K562 (cell line): Measurements from ENCODE around the gene COLQ. TPM values are rescaled to one million over a fixed set of nuclear protein-coding genes. Genes with fewer than 3 reads are reported as not detected.

ENCODE experiments used
- ATAC-seq: fragments of 200-7000 bp; cut with Tn5 transposase; 3 replicates; pipeline ENCODE4 v1.9.1; 2020; ENCODE audit warnings: moderate library complexity
- BruUV-seq: library from RNA; stranded (reverse); fragments of 400-500 nt; replicated peaks from 2 replicates; lab custom pipeline; 2021; lab: Mats Ljungman, UMichigan
- CTCF ChIA-PET: fragments of 300-600 bp; formaldehyde crosslinking; extraction: SDS; loops from one replicate; lab custom pipeline; 2021; ENCODE audit warnings: low intra/inter-chr PET ratio; lab: Yijun Ruan, JAX
- POLR2A ChIA-PET: fragments of 300-600, 350-650 bp; sonication (Branson Sonifier 250); formaldehyde crosslinking; extraction: SDS; loops from one replicate; lab custom pipeline; 2021; ENCODE audit warnings: antibody characterized with exemption, inconsistent platforms; lab: Yijun Ruan, JAX
- DNase-seq, 4 experiments: peaks; one replicate each; pipeline versions ENCODE4 v3.0.0 to v3.0.0-alpha.2; 2011 to 2018; ENCODE audit warnings: low spot score in 3 of 4, mixed read lengths in 3 of 4; ENCODE audit errors: extremely low read depth in 1 of 4
- FAIRE-seq: peaks from 2 replicates; lab custom pipeline; 2011; peaks lifted over from hg19 to GRCh38; lab: Jason Lieb, UNC
- H2AFZ ChIP-seq: 2 replicates; pipeline ENCODE4 v1.6.0; 2011; ENCODE audit warnings: low read depth, low read length, control low read depth, inconsistent platforms
- H3K27ac ChIP-seq: fragments of 200-600 bp; 3 replicates; pipeline ENCODE4 v1.8.0; 2011; ENCODE audit warnings: low read depth, mild to moderate bottlenecking, control low read depth, inconsistent platforms, low read length, moderate library complexity, mixed read lengths; ENCODE audit errors: extremely low read depth
- H3K27me3 ChIP-seq, 2 experiments: fragments of 300-600 bp in 1 of 2; 2 replicates in 1 of 2; 3 replicates in 1 of 2; pipeline versions ENCODE4 v1.6.0 to v1.8.0; 2011; ENCODE audit warnings: inconsistent platforms in 2 of 2, low read length in 2 of 2, mild to moderate bottlenecking in 1 of 2, mixed read lengths in 1 of 2, moderate library complexity in 1 of 2; ENCODE audit not compliant: control insufficient read depth in 2 of 2, insufficient read depth in 2 of 2
- H3K36me3 ChIP-seq: fragments of 300-600 bp; 3 replicates; pipeline ENCODE4 v1.8.0; 2011; ENCODE audit warnings: mild to moderate bottlenecking, low read length, inconsistent platforms; ENCODE audit not compliant: control insufficient read depth, insufficient read depth
- H3K4me1 ChIP-seq, 2 experiments: fragments of 200-600 bp in 1 of 2; replicated peaks in 1 of 2; 2 replicates in 1 of 2; 3 replicates in 1 of 2; pipeline versions ENCODE4 v1.5.1 to v1.8.0; 2011; ENCODE audit warnings: inconsistent platforms in 2 of 2, low read length in 2 of 2, mild to moderate bottlenecking in 1 of 2, mixed read lengths in 1 of 2, moderate library complexity in 1 of 2; ENCODE audit not compliant: control insufficient read depth in 2 of 2, insufficient read depth in 2 of 2
- H3K4me2 ChIP-seq: 2 replicates; pipeline ENCODE4 v1.6.1; 2011; ENCODE audit warnings: low read length, control low read depth, inconsistent platforms, mixed read lengths; ENCODE audit not compliant: insufficient read depth
- H3K4me3 ChIP-seq: fragments of 200-600 bp; sonication (generic), shearing (Covaris generic); 2 replicates; pipeline ENCODE4 v1.5.1; 2016; ENCODE audit warnings: control low read depth, inconsistent platforms
- H3K79me2 ChIP-seq: fragments of 200-600 bp; 3 replicates; pipeline ENCODE4 v1.8.0; 2011; ENCODE audit warnings: low read length, inconsistent platforms; ENCODE audit not compliant: control insufficient read depth, insufficient read depth
- H3K9ac ChIP-seq, 2 experiments: 2 replicates each; pipeline versions ENCODE4 v1.6.0 to v1.6.1; 2011; ENCODE audit warnings: low read depth in 2 of 2, low read length in 2 of 2, control low read depth in 1 of 2, inconsistent platforms in 1 of 2, mild to moderate bottlenecking in 1 of 2, mixed read lengths in 1 of 2; ENCODE audit not compliant: insufficient read depth in 1 of 2
- H3K9me1 ChIP-seq: one replicate; pipeline ENCODE4 v1.6.0; 2011; ENCODE audit warnings: inconsistent platforms, mild to moderate bottlenecking, low read length, moderate library complexity; ENCODE audit not compliant: control insufficient read depth, insufficient read depth
- H3K9me3 ChIP-seq: replicated peaks from 2 replicates; pipeline ENCODE4 v1.5.1; 2011; ENCODE audit warnings: low read depth, low read length, inconsistent platforms; ENCODE audit not compliant: control insufficient read depth, insufficient read depth
- H4K20me1 ChIP-seq: replicated peaks from 2 replicates; pipeline ENCODE4 v1.6.1; 2011; ENCODE audit warnings: low read length, inconsistent platforms, mixed read lengths; ENCODE audit not compliant: control insufficient read depth, insufficient read depth
- ARNT ChIP-seq, 2 experiments: fragments of 450-650 bp; IDR thresholded peaks; 2 replicates each; pipeline ENCODE4 v1.6.1; 2016; ENCODE audit warnings: mild to moderate bottlenecking in 1 of 2
- CHAMP1 ChIP-seq: fragments of 450-650 bp; IDR thresholded peaks from 2 replicates; pipeline ENCODE4 v1.6.1; 2016; ENCODE audit warnings: mild to moderate bottlenecking
- FIP1L1 ChIP-seq: fragments of 200-400 bp; formaldehyde crosslinking; IDR thresholded peaks from 2 replicates; pipeline ENCODE4 v1.6.1; 2018; ENCODE audit warnings: mild to moderate bottlenecking, low read depth, low read length; ENCODE audit not compliant: poor library complexity, severe bottlenecking
- MYBL2 ChIP-seq, 2 experiments: fragments of 450-650 bp in 1 of 2; sonication (generic) in 1 of 2; formaldehyde crosslinking in 1 of 2; IDR thresholded peaks; 2 replicates each; pipeline versions ENCODE4 v1.6.1 to v1.8.1; 2017 to 2022; ENCODE audit warnings: borderline replicate concordance in 1 of 2, inconsistent platforms in 1 of 2, low read depth in 1 of 2, mild to moderate bottlenecking in 1 of 2, missing genetic modification reagents in 1 of 2, moderate library complexity in 1 of 2
- SMAD3 ChIP-seq: fragments of 450-650 bp; formaldehyde crosslinking; conservative IDR thresholded peaks from 2 replicates; pipeline ENCODE4 v1.4.0; 2020; ENCODE audit warnings: mild to moderate bottlenecking
- SMARCA5 ChIP-seq: fragments of 450-650 bp; IDR thresholded peaks from 2 replicates; pipeline ENCODE4 v1.6.1; 2016
- TAL1 ChIP-seq: fragments of 450-650 bp; IDR thresholded peaks from 2 replicates; pipeline ENCODE4 v1.6.1; 2016; ENCODE audit warnings: mild to moderate bottlenecking
- ZFP1 ChIP-seq: fragments of 450-650 bp; formaldehyde crosslinking; IDR thresholded peaks from 2 replicates; pipeline ENCODE4 v1.4.0; 2020; ENCODE audit warnings: mild to moderate bottlenecking, mixed read lengths
- ZNF830 ChIP-seq: fragments of 250-450 bp; sonication (Bioruptor Pico); IDR thresholded peaks from 2 replicates; pipeline ENCODE4 v1.5.0; 2021; ENCODE audit warnings: mild to moderate bottlenecking
- WGBS: fragments of 100-300 bp; shearing (Covaris generic); methylation state at CpG from one replicate; pipeline ENCODE4 v1.1.6; 2016; ENCODE audit warnings: low coverage, mixed read lengths; ENCODE audit not compliant: insufficient coverage; ENCODE audit errors: missing lambda C conversion rate; 5-methylcytosine and 5-hydroxymethylcytosine counted together
- in situ Hi-C: fragments of 300-500 bp; cut with MboI; formaldehyde crosslinking; loops from 4 replicates; pipeline ENCODE4 v1.15.0; 2018; ENCODE audit warnings: inconsistent platforms, mixed read lengths
- intact Hi-C: fragments of 100-400 bp; cut with micrococcal nuclease; formaldehyde crosslinking; loops from 2 replicates; pipeline ENCODE4 v1.14.2; 2022
- polyA plus RNA-seq, 8 experiments: library from polyadenylated mRNA; depleted of rRNA in 4 of 8; stranded (reverse) in 5 of 8; unstranded in 3 of 8; fragments of >200 nt; fragmentation: Nextera tagmentation in 2 of 8; fragmentation: Illumina TruSeq in 1 of 8; extraction: Ambion mirVana in 2 of 8; extraction: Trizol in 1 of 8; gene quantifications; 2 replicates each; pipeline versions ENCODE4 v1.2.1 to v1.2.3, GENCODE V29; 2011 to 2014; ENCODE audit warnings: inconsistent platforms in 1 of 8, missing spikeins in 1 of 8
- total RNA-seq, 7 experiments: library from RNA; depleted of rRNA in 6 of 7; stranded (reverse); fragments of >200 nt in 6 of 7; fragmentation: Illumina TruSeq in 2 of 7; extraction: Trizol in 2 of 7; gene quantifications; 2 replicates each; pipeline versions ENCODE4 v1.2.1 to v1.2.3, GENCODE V29; 2011 to 2021; ENCODE audit warnings: low replicate concordance in 1 of 7
- TF ChIP-seq, protein P1 (sequence below): fragments of 250-450 bp; sonication (Bioruptor Pico); IDR thresholded peaks from 2 replicates; pipeline ENCODE4 v1.4.0; 2020
- TF ChIP-seq, protein P2 (sequence below), 2 experiments: fragments of 450-650 bp in 1 of 2; sonication (generic) in 1 of 2; formaldehyde crosslinking in 1 of 2; IDR thresholded peaks in 1 of 2; conservative IDR thresholded peaks in 1 of 2; 2 replicates each; pipeline versions ENCODE4 v1.6.1 to v1.8.1; 2016 to 2023; ENCODE audit warnings: mild to moderate bottlenecking in 2 of 2, moderate library complexity in 2 of 2, inconsistent platforms in 1 of 2, missing genetic modification reagents in 1 of 2

The COLQ gene
- total and polyA plus RNA-seq, 9 of the 15 experiments (the other 6 are each of a cell fraction or from before 2014, with no cell fraction given), result 0.04 to 0.36 (median 0.27) TPM; not detected in 4

DNA sequence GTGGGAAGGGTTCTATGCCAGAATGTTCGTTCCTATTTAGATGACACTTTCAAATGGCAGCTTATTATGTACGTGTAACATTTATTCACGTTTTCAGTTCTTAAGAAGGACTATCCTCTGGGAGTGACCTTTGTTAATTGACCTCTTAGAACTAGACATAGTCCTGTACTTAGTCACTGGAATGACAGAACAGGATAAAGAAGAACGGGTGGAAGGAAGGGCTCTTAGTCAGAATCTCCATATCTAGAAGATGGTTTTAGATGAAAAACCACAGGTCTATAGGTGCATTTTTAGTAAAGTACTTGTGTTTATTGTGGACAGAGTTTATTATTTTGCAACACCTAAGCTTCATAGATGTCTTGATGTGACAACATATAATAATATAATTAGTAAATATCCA is 100.6 kb downstream of the COLQ start:
- no peak overlapping the region for H3K4me2 ChIP-seq
- BruUV-seq, result no TSS peak
- WGBS, result 60% methylated on average over 4 of the region's 4 CpGs
- H3K79me2 ChIP-seq, result no peaks in the 10 kb centered on the region
- in situ Hi-C loops, result no loop called here
- H3K27ac ChIP-seq, result no peak overlapping the region
- no peaks in the 10 kb centered on the region for H3K27me3 ChIP-seq
- intact Hi-C loops, result no loop called here
- no peak for FAIRE-seq
- H3K4me1 ChIP-seq, result no peaks in the 10 kb centered on the region
- H3K9me3 ChIP-seq, result no peaks in the 10 kb centered on the region
- DNase-seq, result no peak
- no peak overlapping the region for H3K9ac ChIP-seq
- no peak for ATAC-seq
- H3K4me3 ChIP-seq, result no peak overlapping the region
- peaks cover 41% of the 10 kb centered on the region for H3K36me3 ChIP-seq
- H3K9me1 ChIP-seq, result no peaks in the 10 kb centered on the region
- H2AFZ ChIP-seq, result no peak overlapping the region
- CTCF ChIA-PET, result no interaction called here
- no peaks in the 10 kb centered on the region for H4K20me1 ChIP-seq
- POLR2A ChIA-PET, result interaction anchor here (1.2 kb wide), 1 partner anchor 46 kb away, joined by 4 read pairs; no protein-coding TSS in a partner anchor
- TF ChIP-seq ZNF830 (CRISPR knock-in tag) (no peak), ARNT (IDR thresholded peaks at IDR 0.05) (no peak), SMAD3 (CRISPR knock-in tag) (no peak), CHAMP1 (no peak), FIP1L1 (no peak), TAL1 (no peak), ZFP1 (CRISPR knock-in tag) (no peak), MYBL2 (IDR thresholded peaks at IDR 0.05; ENCODE audit: low read depth) (no peak), MYBL2 (CRISPR knock-in tag; IDR thresholded peaks at IDR 0.05; ENCODE audit: borderline replicate concordance) (no peak), SMARCA5 (no peak)
- TF ChIP-seq, protein P1, sequence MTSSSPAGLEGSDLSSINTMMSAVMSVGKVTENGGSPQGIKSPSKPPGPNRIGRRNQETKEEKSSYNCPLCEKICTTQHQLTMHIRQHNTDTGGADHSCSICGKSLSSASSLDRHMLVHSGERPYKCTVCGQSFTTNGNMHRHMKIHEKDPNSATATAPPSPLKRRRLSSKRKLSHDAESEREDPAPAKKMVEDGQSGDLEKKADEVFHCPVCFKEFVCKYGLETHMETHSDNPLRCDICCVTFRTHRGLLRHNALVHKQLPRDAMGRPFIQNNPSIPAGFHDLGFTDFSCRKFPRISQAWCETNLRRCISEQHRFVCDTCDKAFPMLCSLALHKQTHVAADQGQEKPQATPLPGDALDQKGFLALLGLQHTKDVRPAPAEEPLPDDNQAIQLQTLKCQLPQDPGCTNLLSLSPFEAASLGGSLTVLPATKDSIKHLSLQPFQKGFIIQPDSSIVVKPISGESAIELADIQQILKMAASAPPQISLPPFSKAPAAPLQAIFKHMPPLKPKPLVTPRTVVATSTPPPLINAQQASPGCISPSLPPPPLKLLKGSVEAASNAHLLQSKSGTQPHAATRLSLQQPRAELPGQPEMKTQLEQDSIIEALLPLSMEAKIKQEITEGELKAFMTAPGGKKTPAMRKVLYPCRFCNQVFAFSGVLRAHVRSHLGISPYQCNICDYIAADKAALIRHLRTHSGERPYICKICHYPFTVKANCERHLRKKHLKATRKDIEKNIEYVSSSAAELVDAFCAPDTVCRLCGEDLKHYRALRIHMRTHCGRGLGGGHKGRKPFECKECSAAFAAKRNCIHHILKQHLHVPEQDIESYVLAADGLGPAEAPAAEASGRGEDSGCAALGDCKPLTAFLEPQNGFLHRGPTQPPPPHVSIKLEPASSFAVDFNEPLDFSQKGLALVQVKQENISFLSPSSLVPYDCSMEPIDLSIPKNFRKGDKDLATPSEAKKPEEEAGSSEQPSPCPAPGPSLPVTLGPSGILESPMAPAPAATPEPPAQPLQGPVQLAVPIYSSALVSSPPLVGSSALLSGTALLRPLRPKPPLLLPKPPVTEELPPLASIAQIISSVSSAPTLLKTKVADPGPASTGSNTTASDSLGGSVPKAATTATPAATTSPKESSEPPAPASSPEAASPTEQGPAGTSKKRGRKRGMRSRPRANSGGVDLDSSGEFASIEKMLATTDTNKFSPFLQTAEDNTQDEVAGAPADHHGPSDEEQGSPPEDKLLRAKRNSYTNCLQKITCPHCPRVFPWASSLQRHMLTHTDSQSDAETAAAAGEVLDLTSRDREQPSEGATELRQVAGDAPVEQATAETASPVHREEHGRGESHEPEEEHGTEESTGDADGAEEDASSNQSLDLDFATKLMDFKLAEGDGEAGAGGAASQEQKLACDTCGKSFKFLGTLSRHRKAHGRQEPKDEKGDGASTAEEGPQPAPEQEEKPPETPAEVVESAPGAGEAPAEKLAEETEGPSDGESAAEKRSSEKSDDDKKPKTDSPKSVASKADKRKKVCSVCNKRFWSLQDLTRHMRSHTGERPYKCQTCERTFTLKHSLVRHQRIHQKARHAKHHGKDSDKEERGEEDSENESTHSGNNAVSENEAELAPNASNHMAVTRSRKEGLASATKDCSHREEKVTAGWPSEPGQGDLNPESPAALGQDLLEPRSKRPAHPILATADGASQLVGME (CRISPR knock-in tag), result no peak
- TF ChIP-seq, protein P2, sequence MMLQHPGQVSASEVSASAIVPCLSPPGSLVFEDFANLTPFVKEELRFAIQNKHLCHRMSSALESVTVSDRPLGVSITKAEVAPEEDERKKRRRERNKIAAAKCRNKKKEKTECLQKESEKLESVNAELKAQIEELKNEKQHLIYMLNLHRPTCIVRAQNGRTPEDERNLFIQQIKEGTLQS (IDR thresholded peaks at IDR 0.05), result no peak
- TF ChIP-seq, protein P2 (CRISPR knock-in tag; conservative IDR thresholded peaks at IDR 0.05), result no peak
